BE2C (cell line): ENCODE data around the gene TAF4.

Source experiments
- DNase-seq: peaks from one replicate; pipeline ENCODE4 v3.0.0-alpha.2; 2020
- H3K27me3 ChIP-seq: fragments of 250-450 bp; sonication (Bioruptor Pico); 2 replicates; pipeline ENCODE4 v1.5.1; 2020; ENCODE audit warnings: mild to moderate bottlenecking
- H3K36me3 ChIP-seq: fragments of 250-450 bp; sonication (Bioruptor Pico); 2 replicates; pipeline ENCODE4 v1.5.1; 2020; ENCODE audit warnings: mild to moderate bottlenecking
- H3K4me1 ChIP-seq: fragments of 250-450 bp; sonication (Bioruptor Pico); 2 replicates; pipeline ENCODE4 v1.5.1; 2020
- H3K4me3 ChIP-seq: 2 replicates; pipeline ENCODE4 v1.5.1; 2011; ENCODE audit warnings: low read depth, low read length
- H3K9me3 ChIP-seq: fragments of 250-450 bp; sonication (Bioruptor Pico); 2 replicates; pipeline ENCODE4 v1.5.1; 2020
- TF ChIP-seq, protein P1 (sequence below): IDR thresholded peaks from 2 replicates; pipeline ENCODE4 v1.5.1; 2012; ENCODE audit warnings: mild to moderate bottlenecking, low read depth, low read length

Gene TAF4

DNA sequence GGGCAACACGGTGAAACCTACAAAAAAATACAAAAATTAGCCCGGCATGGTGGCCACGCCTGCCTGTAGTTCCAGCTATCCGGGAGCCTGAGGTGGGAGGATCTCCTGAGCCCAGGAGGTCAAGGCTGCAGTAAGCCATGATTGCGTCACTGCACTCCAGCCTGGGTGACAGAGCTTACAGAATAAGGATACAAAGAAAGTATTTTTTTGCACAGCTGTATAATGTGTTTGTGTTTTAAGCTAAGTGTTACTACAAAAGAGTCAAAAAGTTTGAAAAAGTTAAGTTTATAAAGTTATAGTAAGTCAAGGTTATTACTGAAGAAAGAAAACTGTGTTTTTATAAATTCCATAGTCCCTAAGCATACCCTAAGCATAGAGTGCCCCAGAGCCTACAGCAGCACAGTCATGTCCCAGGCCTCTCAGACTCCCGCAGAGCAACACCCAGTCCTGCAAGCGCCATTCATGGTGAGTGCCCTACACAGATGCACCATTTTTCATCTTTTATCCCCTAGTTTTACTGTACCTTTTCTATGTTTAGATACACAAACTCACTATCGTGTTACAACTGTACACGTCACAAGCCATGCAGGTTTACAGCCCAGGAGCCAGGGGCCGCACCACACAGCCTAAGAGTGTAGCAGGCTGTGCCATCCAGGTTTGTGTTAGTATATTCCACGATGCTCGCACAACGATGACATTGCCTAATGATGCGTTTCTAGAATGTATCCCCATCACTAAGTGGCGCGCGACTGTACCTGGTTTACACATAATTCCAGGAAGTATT lies 22.4 kb downstream of the TAF4 start:
- TF ChIP-seq, protein P1, sequence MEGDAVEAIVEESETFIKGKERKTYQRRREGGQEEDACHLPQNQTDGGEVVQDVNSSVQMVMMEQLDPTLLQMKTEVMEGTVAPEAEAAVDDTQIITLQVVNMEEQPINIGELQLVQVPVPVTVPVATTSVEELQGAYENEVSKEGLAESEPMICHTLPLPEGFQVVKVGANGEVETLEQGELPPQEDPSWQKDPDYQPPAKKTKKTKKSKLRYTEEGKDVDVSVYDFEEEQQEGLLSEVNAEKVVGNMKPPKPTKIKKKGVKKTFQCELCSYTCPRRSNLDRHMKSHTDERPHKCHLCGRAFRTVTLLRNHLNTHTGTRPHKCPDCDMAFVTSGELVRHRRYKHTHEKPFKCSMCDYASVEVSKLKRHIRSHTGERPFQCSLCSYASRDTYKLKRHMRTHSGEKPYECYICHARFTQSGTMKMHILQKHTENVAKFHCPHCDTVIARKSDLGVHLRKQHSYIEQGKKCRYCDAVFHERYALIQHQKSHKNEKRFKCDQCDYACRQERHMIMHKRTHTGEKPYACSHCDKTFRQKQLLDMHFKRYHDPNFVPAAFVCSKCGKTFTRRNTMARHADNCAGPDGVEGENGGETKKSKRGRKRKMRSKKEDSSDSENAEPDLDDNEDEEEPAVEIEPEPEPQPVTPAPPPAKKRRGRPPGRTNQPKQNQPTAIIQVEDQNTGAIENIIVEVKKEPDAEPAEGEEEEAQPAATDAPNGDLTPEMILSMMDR: no peak
- no peaks in the 10 kb centered on the region; the same call in 1 of the 2 replicates for H3K9me3 ChIP-seq
- H3K27me3 ChIP-seq: no peaks in the 10 kb centered on the region
- H3K4me3 ChIP-seq: no peak overlapping the region
- peaks cover 3% of the 10 kb centered on the region for H3K36me3 ChIP-seq
- DNase-seq: no peak
- H3K4me1 ChIP-seq: no peaks in the 10 kb centered on the region

DNA sequence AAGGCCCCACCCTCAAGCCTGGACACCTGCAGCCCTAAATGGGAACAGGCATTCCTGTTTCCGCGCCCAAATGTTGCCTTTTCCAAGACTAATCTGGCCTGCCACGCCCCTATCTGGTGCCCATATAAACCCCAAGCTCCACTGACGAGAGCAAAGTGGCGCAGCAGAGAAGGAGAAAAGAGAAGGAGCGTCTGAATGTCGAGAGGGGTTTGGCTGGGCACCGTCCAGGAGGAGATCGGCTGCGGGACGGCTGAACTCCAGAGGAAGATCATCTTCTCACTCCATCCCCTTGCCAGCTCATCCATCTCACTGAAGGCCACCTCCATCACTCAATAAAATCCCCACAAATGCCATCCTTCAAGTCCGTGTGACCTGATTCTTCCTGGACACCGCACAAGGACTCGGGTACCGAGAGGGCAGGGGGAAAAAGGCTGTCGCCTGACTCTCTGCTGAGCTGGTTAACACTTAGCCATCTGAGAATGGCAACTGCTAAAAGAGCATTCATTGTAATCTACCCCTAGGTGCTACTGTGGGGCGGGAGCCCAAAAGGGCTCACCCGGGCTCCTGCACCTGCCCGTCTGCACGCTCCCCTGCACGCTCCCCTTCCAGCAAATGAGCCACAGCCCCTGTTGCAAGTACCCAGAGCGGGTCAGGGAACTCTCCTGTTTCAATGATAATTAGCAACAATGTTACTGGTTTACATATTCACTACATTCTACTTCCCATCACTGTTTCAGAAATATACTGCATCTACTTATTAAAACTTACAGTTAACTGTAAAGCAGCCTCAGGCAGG lies 23.5 kb downstream of the TAF4 start:
- Histone ChIP-seq H3K9me3 (no peaks in the 10 kb centered on the region; the same call in 1 of the 2 replicates), H3K36me3 (peaks cover 3% of the 10 kb centered on the region), H3K4me3 (no peak overlapping the region), H3K27me3 (no peaks in the 10 kb centered on the region), H3K4me1 (no peaks in the 10 kb centered on the region)
- DNase-seq: no peak
- TF ChIP-seq, protein P1: no peak

DNA sequence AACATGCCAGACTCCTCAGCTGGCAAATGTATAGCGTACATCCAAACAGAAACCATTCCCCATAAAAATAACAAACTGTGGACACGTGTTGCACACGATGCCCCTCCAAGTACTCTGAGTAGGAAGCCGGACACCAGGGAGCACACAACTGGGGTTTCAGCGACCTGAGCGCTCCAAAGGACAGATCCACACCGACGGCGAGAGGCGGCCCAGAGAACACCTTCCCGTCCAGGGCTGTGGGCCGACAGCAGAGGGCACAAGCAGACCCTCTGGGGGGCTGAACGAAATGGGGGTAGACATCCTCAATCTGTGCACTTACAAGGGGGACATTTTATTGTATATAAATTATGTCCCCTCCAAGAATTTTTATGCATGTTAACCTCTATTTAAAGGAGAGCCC lies 24.7 kb downstream of the TAF4 start:
- Histone ChIP-seq H3K4me1 (no peaks in the 10 kb centered on the region), H3K36me3 (no peaks in the 10 kb centered on the region; the same call in none of the 2 replicates), H3K27me3 (no peaks in the 10 kb centered on the region), H3K9me3 (no peaks in the 10 kb centered on the region; the same call in 1 of the 2 replicates), H3K4me3 (no peak overlapping the region)
- no peak for DNase-seq
- TF ChIP-seq, protein P1: no peak

GRCh38 chr20:62040381-62040922 lies 25.2 kb downstream of the TAF4 start:
- Histone ChIP-seq H3K36me3 (no peaks in the 10 kb centered on the region; the same call in none of the 2 replicates), H3K4me3 (no peak overlapping the region), H3K4me1 (no peaks in the 10 kb centered on the region), H3K9me3 (no peaks in the 10 kb centered on the region; the same call in 1 of the 2 replicates), H3K27me3 (no peaks in the 10 kb centered on the region)
- no peak for DNase-seq
- TF ChIP-seq, protein P1: no peak

DNA sequence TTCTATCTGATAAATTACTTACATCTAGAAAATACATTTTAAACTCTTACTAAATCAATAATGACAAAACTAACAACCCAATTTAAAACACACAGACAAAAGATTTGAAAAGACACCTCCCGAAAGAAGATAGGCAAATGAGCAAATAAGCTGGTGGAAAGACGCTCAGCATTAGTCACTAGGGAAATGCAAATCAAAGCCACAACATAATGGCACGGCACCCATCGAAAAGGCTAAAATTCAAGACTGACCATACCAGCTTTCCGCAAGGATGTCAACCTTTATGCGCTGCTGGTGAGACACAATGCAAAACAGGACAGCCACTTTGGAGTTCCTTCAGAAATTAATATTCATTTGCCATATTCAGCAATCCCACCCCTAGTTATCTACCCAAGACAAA lies 25.9 kb downstream of the TAF4 start:
- no peaks in the 10 kb centered on the region; the same call in none of the 2 replicates for H3K36me3 ChIP-seq
- H3K4me3 ChIP-seq: no peak overlapping the region
- TF ChIP-seq, protein P1: no peak
- no peaks in the 10 kb centered on the region for H3K4me1 ChIP-seq
- no peaks in the 10 kb centered on the region; the same call in none of the 2 replicates for H3K9me3 ChIP-seq
- no peak for DNase-seq
- no peaks in the 10 kb centered on the region for H3K27me3 ChIP-seq
